Peyer's patch (tissue), 4 donors: ENCODE results near the gene SLC6A6.

ENCODE experiments used
- POLR2A ChIP-seq, 2 donors: fragments of 450-650 bp; IDR thresholded peaks; one replicate each; pipeline ENCODE4 v1.5.1; 2017; ENCODE audit warnings: antibody characterized with exemption in 2 of 2, mild to moderate bottlenecking in 2 of 2, moderate library complexity in 2 of 2
- TF ChIP-seq, protein P1 (sequence below), 6 experiments: fragments of 450-650 bp in 4 of 6; fragments of 200-600 bp in 2 of 6; sonication (generic) in 1 of 6; IDR thresholded peaks; one replicate each; pipeline ENCODE4 v1.5.1; 2017 to 2019; ENCODE audit warnings: antibody characterized with exemption in 6 of 6, mild to moderate bottlenecking in 3 of 6, moderate library complexity in 1 of 6

DNA sequence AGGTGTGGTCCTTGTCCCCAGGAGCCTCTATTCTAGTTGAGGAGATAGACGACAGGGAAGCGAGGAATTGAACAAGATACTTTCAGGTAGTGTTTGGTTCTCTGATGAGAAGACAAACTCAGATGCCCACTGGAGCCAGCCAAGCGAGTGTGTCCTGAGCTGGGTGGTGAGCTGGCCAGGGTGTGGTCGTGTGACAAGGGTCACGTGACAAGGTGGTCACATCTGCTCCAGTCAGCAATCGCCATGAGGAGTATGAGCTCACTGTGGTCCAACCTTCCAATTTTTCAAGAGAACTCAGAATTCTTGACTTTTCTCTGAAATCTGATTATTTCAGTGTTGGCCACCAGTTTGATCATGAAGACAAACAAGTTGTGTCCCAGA is 39.5 kb downstream of the SLC6A6 start:
- no peak for TF ChIP-seq POLR2A (IDR thresholded peaks at IDR 0.05)
- TF ChIP-seq, protein P1, sequence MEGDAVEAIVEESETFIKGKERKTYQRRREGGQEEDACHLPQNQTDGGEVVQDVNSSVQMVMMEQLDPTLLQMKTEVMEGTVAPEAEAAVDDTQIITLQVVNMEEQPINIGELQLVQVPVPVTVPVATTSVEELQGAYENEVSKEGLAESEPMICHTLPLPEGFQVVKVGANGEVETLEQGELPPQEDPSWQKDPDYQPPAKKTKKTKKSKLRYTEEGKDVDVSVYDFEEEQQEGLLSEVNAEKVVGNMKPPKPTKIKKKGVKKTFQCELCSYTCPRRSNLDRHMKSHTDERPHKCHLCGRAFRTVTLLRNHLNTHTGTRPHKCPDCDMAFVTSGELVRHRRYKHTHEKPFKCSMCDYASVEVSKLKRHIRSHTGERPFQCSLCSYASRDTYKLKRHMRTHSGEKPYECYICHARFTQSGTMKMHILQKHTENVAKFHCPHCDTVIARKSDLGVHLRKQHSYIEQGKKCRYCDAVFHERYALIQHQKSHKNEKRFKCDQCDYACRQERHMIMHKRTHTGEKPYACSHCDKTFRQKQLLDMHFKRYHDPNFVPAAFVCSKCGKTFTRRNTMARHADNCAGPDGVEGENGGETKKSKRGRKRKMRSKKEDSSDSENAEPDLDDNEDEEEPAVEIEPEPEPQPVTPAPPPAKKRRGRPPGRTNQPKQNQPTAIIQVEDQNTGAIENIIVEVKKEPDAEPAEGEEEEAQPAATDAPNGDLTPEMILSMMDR (IDR thresholded peaks at IDR 0.05), result no peak
